Duodenal mucosa (tissue), 2 donors: Measurements from ENCODE around the gene CD2.
A peak's percentile ranks its signal among the peaks of the same experiment; 100 is the strongest.
"Not testable (repeated sequence)": the region's sequence is repeated elsewhere in the genome, so short reads cannot be mapped to it uniquely, and the experiment has no call there.

Source experiments
- H3K27ac ChIP-seq: one replicate; pipeline ENCODE4 v1.7.0; 2013; ENCODE audit warnings: low read depth, low read length
- H3K27me3 ChIP-seq, 2 donors: one replicate each; pipeline ENCODE4 v1.7.0; 2013; ENCODE audit warnings: low read length in 2 of 2, control low read depth in 1 of 2; ENCODE audit not compliant: insufficient read depth in 2 of 2, control insufficient read depth in 1 of 2
- H3K36me3 ChIP-seq, 2 donors: one replicate each; pipeline ENCODE4 v1.7.0; 2013; ENCODE audit warnings: low read length in 2 of 2, control low read depth in 1 of 2; ENCODE audit not compliant: insufficient read depth in 2 of 2, control insufficient read depth in 1 of 2
- H3K4me1 ChIP-seq, 2 donors: one replicate each; pipeline ENCODE4 v1.7.0; 2013; ENCODE audit warnings: low read length in 2 of 2, control low read depth in 1 of 2; ENCODE audit not compliant: insufficient read depth in 2 of 2, control insufficient read depth in 1 of 2
- H3K4me3 ChIP-seq, 2 donors: one replicate each; pipeline ENCODE4 v1.7.0; 2013; ENCODE audit warnings: low read length in 2 of 2, low read depth in 1 of 2
- H3K9ac ChIP-seq, 2 donors: one replicate each; pipeline ENCODE4 v1.7.0; 2013; ENCODE audit warnings: low read length in 2 of 2, low read depth in 1 of 2
- H3K9me3 ChIP-seq, 2 donors: one replicate each; pipeline ENCODE4 v1.7.0; 2013; ENCODE audit warnings: low read length in 2 of 2, control low read depth in 1 of 2; ENCODE audit not compliant: control insufficient read depth in 1 of 2

Gene CD2

DNA sequence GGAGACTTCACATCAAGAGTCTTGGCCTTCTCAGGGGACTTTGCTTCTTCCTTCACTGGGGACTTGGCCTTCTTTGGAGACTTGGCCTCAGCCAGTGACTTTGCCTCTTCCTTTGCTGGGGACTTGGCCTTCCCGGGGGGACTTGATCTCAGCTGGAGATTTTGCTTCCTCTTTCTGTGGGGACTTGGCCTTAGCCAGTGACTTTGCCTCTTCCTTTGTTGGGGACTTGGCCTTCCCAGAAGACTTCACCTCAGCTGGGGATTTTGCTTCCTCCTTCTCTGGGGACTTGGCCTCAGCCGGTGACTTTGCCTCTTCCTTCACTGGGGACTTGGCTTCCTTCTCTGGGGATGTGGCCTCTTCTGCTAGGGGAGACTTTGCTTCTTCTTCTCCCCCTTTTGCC is 13.5 kb upstream of the CD2 start:
- H3K4me3 ChIP-seq = no peak overlapping the region
- H3K36me3 ChIP-seq = no peaks in the 10 kb centered on the region
- no peak overlapping the region for H3K9ac ChIP-seq
- H3K27me3 ChIP-seq = no peaks in the 10 kb centered on the region
- no peak overlapping the region for H3K27ac ChIP-seq
- peaks cover 25 to 29% of the 10 kb centered on the region in 2 donors for H3K9me3 ChIP-seq
- H3K4me1 ChIP-seq = peaks cover 0 to 6% of the 10 kb centered on the region in 2 donors

- Histone ChIP-seq H3K36me3 (no peaks in the 10 kb centered on the region), H3K4me1 (peaks cover 0 to 6% of the 10 kb centered on the region in 2 donors), H3K9ac (no peak overlapping the region), H3K27me3 (no peaks in the 10 kb centered on the region), H3K27ac (no peak overlapping the region), H3K4me3 (no peak overlapping the region), H3K9me3 (peaks cover 33 to 34% of the 10 kb centered on the region in 2 donors)
Measured at GRCh38 chr1:116741836-116742565, 12.2 kb upstream of the CD2 start.

DNA sequence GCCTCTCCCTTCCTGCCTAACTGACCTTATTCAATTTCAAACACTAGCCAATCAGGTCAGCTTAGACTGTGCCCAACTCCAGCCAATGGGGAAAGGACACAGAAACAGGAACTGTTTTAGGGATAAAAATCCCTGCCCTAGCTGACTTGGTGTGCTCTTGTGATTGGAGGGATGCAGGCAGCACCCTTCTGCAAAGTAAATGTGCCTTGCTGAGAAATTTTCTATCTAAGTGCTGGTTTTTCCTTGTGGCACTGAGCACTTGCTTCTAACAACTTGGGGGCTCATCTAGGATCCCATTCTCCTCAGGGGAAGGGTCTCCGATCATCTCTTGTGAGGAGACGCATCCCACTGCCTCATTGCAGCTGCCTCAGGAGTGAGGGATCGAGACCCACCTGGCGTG is 10.7 kb upstream of the CD2 start:
- no peak overlapping the region for H3K9ac ChIP-seq
- peaks cover 38 to 47% of the 10 kb centered on the region in 2 donors for H3K9me3 ChIP-seq
- H3K4me1 ChIP-seq = no peaks in the 10 kb centered on the region
- H3K27ac ChIP-seq = no peak overlapping the region
- H3K27me3 ChIP-seq = no peaks in the 10 kb centered on the region
- no peaks in the 10 kb centered on the region for H3K36me3 ChIP-seq
- no peak overlapping the region for H3K4me3 ChIP-seq

DNA sequence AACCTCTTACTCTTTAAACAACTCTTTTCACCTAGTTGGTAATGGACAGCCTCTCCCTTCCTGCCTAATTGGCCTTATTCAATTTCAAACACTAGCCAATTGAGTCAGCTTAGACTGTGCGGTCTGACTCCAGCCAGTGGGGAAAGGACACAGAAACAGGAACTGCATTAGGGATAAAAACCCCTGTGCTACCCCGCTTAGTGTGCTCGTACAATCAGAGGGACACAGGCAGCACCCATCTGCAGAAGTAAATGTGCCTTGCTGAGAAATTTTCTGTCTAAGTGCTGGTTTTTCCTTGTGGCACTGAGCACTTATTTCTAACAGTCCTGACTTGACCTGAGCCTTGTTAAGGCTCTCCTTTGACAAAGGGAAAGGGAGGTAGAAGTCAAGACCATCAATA is 6.0 kb upstream of the CD2 start:
- Histone ChIP-seq H3K9me3 (peaks cover 35 to 41% of the 10 kb centered on the region in 2 donors), H3K9ac (no peak overlapping the region), H3K36me3 (no peaks in the 10 kb centered on the region), H3K27ac (no peak overlapping the region), H3K4me1 (no peaks in the 10 kb centered on the region), H3K27me3 (no peaks in the 10 kb centered on the region), H3K4me3 (no peak overlapping the region)

DNA sequence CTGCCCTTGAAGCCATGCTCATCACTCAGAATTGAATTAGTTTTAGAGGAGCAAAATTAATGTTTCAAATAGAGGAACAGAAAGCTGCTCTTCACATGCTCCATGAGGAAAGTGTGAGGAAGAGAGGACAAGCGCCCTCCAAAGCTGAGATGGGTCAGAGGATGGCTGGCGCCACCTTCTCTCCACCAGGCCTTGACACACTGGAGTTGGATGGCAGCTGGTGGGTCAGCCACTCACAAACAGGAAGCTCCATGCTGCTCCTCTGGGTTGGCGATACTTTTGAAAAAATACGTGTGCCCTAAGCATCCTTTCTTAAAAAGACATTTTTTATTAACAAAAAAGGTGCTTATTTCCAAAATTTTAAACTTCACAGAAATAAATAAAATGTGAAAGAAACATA is 3.1 kb upstream of the CD2 start:
- peaks cover 18 to 25% of the 10 kb centered on the region in 2 donors for H3K9me3 ChIP-seq
- no peaks in the 10 kb centered on the region for H3K36me3 ChIP-seq
- no peaks in the 10 kb centered on the region for H3K27me3 ChIP-seq
- no peak overlapping the region for H3K27ac ChIP-seq
- no peak overlapping the region for H3K9ac ChIP-seq
- no peak overlapping the region for H3K4me3 ChIP-seq
- no peaks in the 10 kb centered on the region for H3K4me1 ChIP-seq

DNA sequence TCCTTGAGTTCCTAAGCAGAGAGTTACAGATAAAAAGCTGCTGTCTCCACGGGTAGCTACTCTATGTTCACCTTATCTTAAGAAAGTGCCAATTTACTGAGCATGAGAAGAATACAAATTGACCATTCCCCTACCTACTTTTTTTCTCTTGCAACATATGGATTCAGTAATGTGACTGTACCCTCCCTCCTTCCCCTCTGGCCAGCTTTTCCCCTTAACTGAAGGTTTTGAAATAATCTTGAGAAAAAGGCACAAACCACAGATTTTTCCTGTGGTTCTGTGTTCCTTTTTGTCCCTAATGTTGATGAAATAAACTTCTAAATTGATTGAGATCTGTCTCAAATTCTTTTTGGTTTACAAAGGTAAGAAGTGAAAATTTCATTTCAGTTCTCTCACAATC is 2.6 kb upstream of the CD2 start:
- Histone ChIP-seq H3K4me1 (no peaks in the 10 kb centered on the region), H3K27me3 (no peaks in the 10 kb centered on the region), H3K4me3 (no peak overlapping the region), H3K27ac (no peak overlapping the region), H3K9ac (no peak overlapping the region), H3K9me3 (peaks cover 15 to 22% of the 10 kb centered on the region in 2 donors), H3K36me3 (no peaks in the 10 kb centered on the region)

GRCh38 chr1:116753312-116753711 is 918 bp upstream of the CD2 start:
- no peak overlapping the region for H3K4me3 ChIP-seq
- no peaks in the 10 kb centered on the region for H3K36me3 ChIP-seq
- no peak overlapping the region for H3K27ac ChIP-seq
- H3K9ac ChIP-seq = peak overlapping the region in 1 of 2 donors; percentile 37
- no peaks in the 10 kb centered on the region for H3K4me1 ChIP-seq
- H3K27me3 ChIP-seq = no peaks in the 10 kb centered on the region
- peaks cover 7 to 10% of the 10 kb centered on the region in 2 donors for H3K9me3 ChIP-seq

GRCh38 chr1:116755066-116755465 is 836 bp downstream of the CD2 start:
- Histone ChIP-seq H3K27me3 (no peaks in the 10 kb centered on the region), H3K4me3 (peak overlapping the region; percentile 23 to 58), H3K9ac (peak overlapping the region; percentile 10 to 41), H3K4me1 (no peaks in the 10 kb centered on the region), H3K36me3 (no peaks in the 10 kb centered on the region), H3K9me3 (no peaks in the 10 kb centered on the region), H3K27ac (no peak overlapping the region)

- peak overlapping the region; percentile 10 to 41 for H3K9ac ChIP-seq
- no peaks in the 10 kb centered on the region for H3K4me1 ChIP-seq
- H3K27ac ChIP-seq = no peak overlapping the region
- no peaks in the 10 kb centered on the region for H3K9me3 ChIP-seq
- H3K27me3 ChIP-seq = no peaks in the 10 kb centered on the region
- peak overlapping the region; percentile 23 to 58 for H3K4me3 ChIP-seq
- H3K36me3 ChIP-seq = no peaks in the 10 kb centered on the region
Measured at GRCh38 chr1:116755681-116756080, 1.5 kb downstream of the CD2 start.

DNA sequence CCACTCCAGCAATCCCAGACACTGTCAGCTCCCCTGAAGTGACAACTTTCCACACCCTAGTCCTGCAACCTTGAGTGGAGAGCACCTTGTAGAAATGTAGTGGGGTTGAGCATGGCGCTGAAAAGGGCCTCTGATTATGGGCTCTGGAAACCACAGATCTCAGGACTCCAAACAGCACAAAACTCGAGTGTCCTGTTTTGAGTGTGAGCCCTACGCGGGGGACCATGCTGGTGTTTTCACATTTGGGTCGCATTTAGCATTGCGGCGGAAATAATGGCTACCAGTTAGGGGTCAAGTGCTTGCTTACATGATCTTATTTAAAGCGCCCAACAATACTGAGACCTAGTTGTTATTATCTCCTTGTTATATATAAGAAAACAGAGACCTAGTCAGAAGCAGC is 1.9 kb downstream of the CD2 start:
- H3K27me3 ChIP-seq, H3K27ac ChIP-seq, H3K4me1 ChIP-seq, H3K9me3 ChIP-seq, H3K36me3 ChIP-seq: not testable (repeated sequence)
- H3K4me3 ChIP-seq = peak overlapping the region in 1 of 2 donors; percentile 59
- H3K9ac ChIP-seq = peak overlapping the region in 1 of 2 donors; percentile 41
